Stomach (tissue), 4 donors: ENCODE data around the gene SIGLEC14.

ENCODE experiments used
- CTCF ChIP-seq, 7 experiments: fragments of 450-650 bp in 4 of 7; fragments of 200-600 bp in 3 of 7; sonication (generic) in 3 of 7; IDR thresholded peaks; one replicate each; pipeline ENCODE4 v1.5.1; 2016 to 2019; ENCODE audit warnings: antibody characterized with exemption in 7 of 7, control low read depth in 2 of 7, mild to moderate bottlenecking in 1 of 7
- POLR2A ChIP-seq, 4 donors: fragments of 450-650 bp; IDR thresholded peaks; one replicate each; pipeline ENCODE4 v1.6.1; 2016; ENCODE audit warnings: antibody characterized with exemption in 4 of 4, control low read depth in 2 of 4, mild to moderate bottlenecking in 1 of 4, moderate library complexity in 1 of 4
- POLR2AphosphoS5 ChIP-seq, 3 donors: sonication (generic); formaldehyde crosslinking; IDR thresholded peaks; one replicate each; pipeline ENCODE4 v1.6.1; 2016; ENCODE audit warnings: antibody characterized with exemption in 3 of 3

- TF ChIP-seq CTCF (IDR thresholded peaks at IDR 0.05) (no peak), POLR2A (IDR thresholded peaks at IDR 0.05) (no peak), POLR2AphosphoS5 (IDR thresholded peaks at IDR 0.05) (no peak)
Measured at GRCh38 chr19:51600940-51601580, 45.6 kb downstream of the SIGLEC14 start.
